22Rv1 (cell line): ENCODE measurements around the gene R3HDM2.

Experiments used
- ZFX ChIP-seq: fragments of 450-650 bp; IDR thresholded peaks from 2 replicates; pipeline ENCODE4 v1.6.1; 2017; ENCODE audit warnings: antibody characterized with exemption, borderline replicate concordance
- TF ChIP-seq, protein P1 (sequence below): fragments of 450-650 bp; IDR thresholded peaks from 2 replicates; pipeline ENCODE4 v1.5.1; 2017; ENCODE audit warnings: mild to moderate bottlenecking

- TF ChIP-seq, protein P1, sequence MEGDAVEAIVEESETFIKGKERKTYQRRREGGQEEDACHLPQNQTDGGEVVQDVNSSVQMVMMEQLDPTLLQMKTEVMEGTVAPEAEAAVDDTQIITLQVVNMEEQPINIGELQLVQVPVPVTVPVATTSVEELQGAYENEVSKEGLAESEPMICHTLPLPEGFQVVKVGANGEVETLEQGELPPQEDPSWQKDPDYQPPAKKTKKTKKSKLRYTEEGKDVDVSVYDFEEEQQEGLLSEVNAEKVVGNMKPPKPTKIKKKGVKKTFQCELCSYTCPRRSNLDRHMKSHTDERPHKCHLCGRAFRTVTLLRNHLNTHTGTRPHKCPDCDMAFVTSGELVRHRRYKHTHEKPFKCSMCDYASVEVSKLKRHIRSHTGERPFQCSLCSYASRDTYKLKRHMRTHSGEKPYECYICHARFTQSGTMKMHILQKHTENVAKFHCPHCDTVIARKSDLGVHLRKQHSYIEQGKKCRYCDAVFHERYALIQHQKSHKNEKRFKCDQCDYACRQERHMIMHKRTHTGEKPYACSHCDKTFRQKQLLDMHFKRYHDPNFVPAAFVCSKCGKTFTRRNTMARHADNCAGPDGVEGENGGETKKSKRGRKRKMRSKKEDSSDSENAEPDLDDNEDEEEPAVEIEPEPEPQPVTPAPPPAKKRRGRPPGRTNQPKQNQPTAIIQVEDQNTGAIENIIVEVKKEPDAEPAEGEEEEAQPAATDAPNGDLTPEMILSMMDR = no peak
- no peak for TF ChIP-seq ZFX
Observed at GRCh38 chr12:57237932-57238853, 192.7 kb downstream of the R3HDM2 start.
